ENCODE data around the gene DLL3. TPM values are rescaled to one million over a fixed set of nuclear protein-coding genes. Genes with fewer than 3 reads are reported as not detected.
A peak's percentile ranks its signal among the peaks of the same experiment; 100 is the strongest.

Gene DLL3
- total RNA-seq, 2 experiments from 2014 or later, result 1.3 to 1.6 TPM

DNA sequence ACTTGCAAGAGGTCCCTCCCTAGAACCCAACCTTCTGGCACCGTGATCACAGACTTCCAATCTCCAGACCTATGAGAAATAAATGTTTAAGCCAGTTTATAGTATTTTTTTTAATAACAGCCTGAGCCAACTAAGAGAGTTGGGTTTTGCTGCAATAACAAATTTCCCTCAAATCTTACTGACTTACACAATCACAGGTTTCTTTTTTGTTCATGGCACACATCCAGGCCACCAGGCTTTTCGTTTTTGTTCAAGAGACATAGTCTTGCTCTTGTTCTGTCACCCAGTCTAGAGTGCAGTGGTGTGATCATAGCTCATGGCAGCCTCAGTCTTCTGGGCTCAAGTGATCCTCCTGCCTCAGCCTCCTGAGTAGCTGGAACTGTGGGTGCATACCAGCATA lies 14.2 kb downstream of the DLL3 start:
- peaks cover 52% of the 10 kb centered on the region for H3K27me3 Mint-ChIP-seq
- CTCF ChIA-PET, result interaction anchor here (1.4 to 2.5 kb wide), 3 partner anchors 20 to 39 kb away, joined by 3 to 8 read pairs (median 7); partner anchors contain the start of gene EID2B
- ATAC-seq, result no peak

DNA sequence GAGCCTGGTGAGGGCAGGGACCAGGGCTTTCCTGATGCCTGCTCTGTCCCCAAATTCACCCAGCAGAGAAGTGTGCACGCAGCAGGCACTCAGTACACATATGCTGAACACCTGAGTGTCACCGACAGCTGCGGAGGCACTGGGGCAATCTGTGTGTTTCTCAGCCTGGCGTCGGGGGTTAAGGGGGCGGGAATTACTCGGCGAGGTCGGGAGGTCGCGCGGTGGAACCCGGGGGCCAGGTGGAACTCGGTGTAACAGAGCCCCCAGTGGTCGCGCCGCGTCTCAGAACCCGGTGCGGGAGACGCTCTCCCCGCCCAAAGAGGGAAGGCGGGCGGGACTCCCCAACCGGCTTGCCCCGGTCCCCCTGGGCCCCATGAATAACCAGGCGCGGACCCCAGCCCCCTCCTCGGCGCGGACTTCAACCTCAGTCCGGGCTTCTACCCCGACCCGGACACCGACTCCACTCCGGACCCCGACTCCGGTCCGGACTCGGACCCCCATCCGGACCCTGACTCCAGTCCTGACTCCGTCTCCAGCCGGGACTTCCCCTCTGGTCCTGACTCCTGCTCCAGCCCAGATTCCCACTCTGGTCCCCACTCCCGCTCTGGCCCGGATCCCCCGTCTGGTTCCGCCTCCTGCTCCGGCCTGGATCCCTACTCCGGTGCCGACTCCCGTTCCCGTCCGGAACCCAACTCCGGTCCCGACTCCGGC lies 16.2 kb downstream of the DLL3 start, which contains the start of gene SELENOV:
Gene SELENOV, plus strand, starts transcription at position 300 of the 711 bp plus-strand sequence. Its CDS starts 74 bp downstream, at position 374.
- CTCF ChIA-PET, result interaction anchor here (0.7 to 2.4 kb wide), 7 partner anchors 10 to 159 kb away, joined by 3 to 15 read pairs (median 3); partner anchors contain the start of gene EID2B
- DNase-seq (peak; percentile 49), ATAC-seq (peak; percentile 76)
- peaks cover 2% of the 10 kb centered on the region for H3K36me3 Mint-ChIP-seq (ENCODE audit: low read depth)
- POLR2A ChIA-PET, result interaction anchor here (0.8 to 1.1 kb wide), 2 partner anchors 70 to 113 kb away, joined by 3 to 4 read pairs; partner anchors contain the start of gene SUPT5H
- no peaks in the 10 kb centered on the region for H3K9me3 Mint-ChIP-seq
- H3K4me1 Mint-ChIP-seq (ENCODE audit: low read depth), result peaks cover 8% of the 10 kb centered on the region
- H3K4me3 Mint-ChIP-seq, result peak within 1 kb of the TSS; percentile 60
- peaks cover 40% of the 10 kb centered on the region for H3K27me3 Mint-ChIP-seq
- no peak within 1 kb of the TSS for H3K27ac Mint-ChIP-seq
- TF ChIP-seq, protein P1, sequence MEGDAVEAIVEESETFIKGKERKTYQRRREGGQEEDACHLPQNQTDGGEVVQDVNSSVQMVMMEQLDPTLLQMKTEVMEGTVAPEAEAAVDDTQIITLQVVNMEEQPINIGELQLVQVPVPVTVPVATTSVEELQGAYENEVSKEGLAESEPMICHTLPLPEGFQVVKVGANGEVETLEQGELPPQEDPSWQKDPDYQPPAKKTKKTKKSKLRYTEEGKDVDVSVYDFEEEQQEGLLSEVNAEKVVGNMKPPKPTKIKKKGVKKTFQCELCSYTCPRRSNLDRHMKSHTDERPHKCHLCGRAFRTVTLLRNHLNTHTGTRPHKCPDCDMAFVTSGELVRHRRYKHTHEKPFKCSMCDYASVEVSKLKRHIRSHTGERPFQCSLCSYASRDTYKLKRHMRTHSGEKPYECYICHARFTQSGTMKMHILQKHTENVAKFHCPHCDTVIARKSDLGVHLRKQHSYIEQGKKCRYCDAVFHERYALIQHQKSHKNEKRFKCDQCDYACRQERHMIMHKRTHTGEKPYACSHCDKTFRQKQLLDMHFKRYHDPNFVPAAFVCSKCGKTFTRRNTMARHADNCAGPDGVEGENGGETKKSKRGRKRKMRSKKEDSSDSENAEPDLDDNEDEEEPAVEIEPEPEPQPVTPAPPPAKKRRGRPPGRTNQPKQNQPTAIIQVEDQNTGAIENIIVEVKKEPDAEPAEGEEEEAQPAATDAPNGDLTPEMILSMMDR (IDR thresholded peaks at IDR 0.05), result no peak
- intact Hi-C loops (cut with micrococcal nuclease), result no loop called here

More for the DNA sequence above, 14.2 kb downstream of the DLL3 start:
- no peaks in the 10 kb centered on the region for H3K9me3 Mint-ChIP-seq
- POLR2A ChIA-PET, result no interaction called here
- H3K4me3 Mint-ChIP-seq, result no peak overlapping the region
- H3K27ac Mint-ChIP-seq, result no peak overlapping the region
- TF ChIP-seq, protein P1 (IDR thresholded peaks at IDR 0.05), result no peak
- no peak for DNase-seq
- intact Hi-C loops (cut with micrococcal nuclease), result no loop called here
- peaks cover 2% of the 10 kb centered on the region for H3K36me3 Mint-ChIP-seq (ENCODE audit: low read depth)
- peaks cover 10% of the 10 kb centered on the region for H3K4me1 Mint-ChIP-seq (ENCODE audit: low read depth)

- peaks cover 8% of the 10 kb centered on the region for H3K4me1 Mint-ChIP-seq (ENCODE audit: low read depth)
- no peak for ATAC-seq
- ChIA-PET CTCF (interaction anchor here (0.7 to 2.4 kb wide), 3 partner anchors 13 to 21 kb away, joined by 3 to 15 read pairs (median 4); partner anchors contain the start of gene EID2B), POLR2A (no interaction called here)
- TF ChIP-seq, protein P1 (IDR thresholded peaks at IDR 0.05), result no peak
- H3K36me3 Mint-ChIP-seq (ENCODE audit: low read depth), result peaks cover 2% of the 10 kb centered on the region
- intact Hi-C loops (cut with micrococcal nuclease), result no loop called here
- no peaks in the 10 kb centered on the region for H3K9me3 Mint-ChIP-seq
- H3K27ac Mint-ChIP-seq, result no peak overlapping the region
- H3K4me3 Mint-ChIP-seq, result peak overlapping the region; percentile 60
- DNase-seq, result peak; percentile 29
- peaks cover 40% of the 10 kb centered on the region for H3K27me3 Mint-ChIP-seq
These were observed 16.9 kb downstream of the DLL3 start for GRCh38 chr19:39515551-39516191.

- intact Hi-C loops (cut with micrococcal nuclease), result no loop called here
- TF ChIP-seq, protein P1 (IDR thresholded peaks at IDR 0.05), result no peak
- DNase-seq, result no peak
- ChIA-PET CTCF (interaction anchor here (0.7 to 2.4 kb wide), 3 partner anchors 13 to 36 kb away, joined by 3 to 15 read pairs (median 4); partner anchors contain the start of gene EID2B), POLR2A (no interaction called here)
- Mint-ChIP-seq H3K36me3 (ENCODE audit: low read depth) (peaks cover 2% of the 10 kb centered on the region), H3K27ac (no peak overlapping the region), H3K27me3 (peaks cover 40% of the 10 kb centered on the region), H3K4me1 (ENCODE audit: low read depth) (peaks cover 11% of the 10 kb centered on the region), H3K9me3 (no peaks in the 10 kb centered on the region), H3K4me3 (no peak overlapping the region)
- ATAC-seq, result no peak
These were observed 17.5 kb downstream of the DLL3 start for GRCh38 chr19:39516270-39516669.

Data from activated CD8-positive, alpha-beta T cell treated with anti-CD3 and anti-CD28 coated beads for 36 hours (primary cell).